ENCODE data around the gene IGSF9. TPM values are rescaled to one million over a fixed set of nuclear protein-coding genes. Genes with fewer than 3 reads are reported as not detected.

IGSF9 gene
- under 0.01 TPM in 1 of 2 replicates, not detected in the other for total RNA-seq

GRCh38 chr1:159945483-159946241 is at the start of gene IGSF9:
Gene IGSF9 (minus strand): TSS chr1:159945613. CDS start chr1:159943454, 2,159 bp downstream.

GRCh38 chr1:159953536-159954515 is 8.4 kb upstream of the IGSF9 start, which contains the start of gene SLAMF9:
Gene SLAMF9 (minus strand): TSS chr1:159954237. CDS start chr1:159954137, 100 bp downstream.

GRCh38 chr1:159924791-159925718 is 20.4 kb downstream of the IGSF9 start, which contains the start of gene TAGLN2:
Gene TAGLN2 (minus strand): TSS chr1:159925507. CDS start chr1:159920509, 4,998 bp downstream.

GRCh38 chr1:159900086-159900680 is 45.2 kb downstream of the IGSF9 start, which contains the start of gene CFAP45:
Gene CFAP45 (minus strand): TSS chr1:159900165. CDS start chr1:159900098, 67 bp downstream.

Other genes starting within 250 kb of the IGSF9 start
- not detected in 2 replicates for gene CRP, start 231.0 kb downstream of the IGSF9 start, total RNA-seq
- 10.5 and 12.0 TPM in 2 replicates for gene DUSP23, start 164.7 kb downstream of the IGSF9 start, total RNA-seq
- gene FCRL6, start 143.3 kb downstream of the IGSF9 start, total RNA-seq = not detected in 2 replicates
- gene SLAMF8, start 118.7 kb downstream of the IGSF9 start, total RNA-seq = not detected in 2 replicates
- gene VSIG8, start 83.0 kb downstream of the IGSF9 start, total RNA-seq = not detected in 2 replicates
- gene CFAP45, start 45.4 kb downstream of the IGSF9 start, total RNA-seq = 0.46 and 0.85 TPM in 2 replicates
- 134 and 204 TPM in 2 replicates for gene TAGLN2, start 20.1 kb downstream of the IGSF9 start, total RNA-seq
- 0.28 and 0.46 TPM in 2 replicates for gene SLAMF9, start 8.6 kb upstream of the IGSF9 start, total RNA-seq
- gene PIGM, start 86.4 kb upstream of the IGSF9 start, total RNA-seq = 3.3 and 3.7 TPM in 2 replicates
- gene KCNJ10, start 124.5 kb upstream of the IGSF9 start, total RNA-seq = under 0.01 TPM in 1 of 2 replicates, not detected in the other
- gene KCNJ9, start 135.9 kb upstream of the IGSF9 start, total RNA-seq = under 0.01 TPM in 2 replicates
- gene IGSF8, start 153.0 kb upstream of the IGSF9 start, total RNA-seq = 23.2 and 32.3 TPM in 2 replicates
- gene ATP1A2, start 170.1 kb upstream of the IGSF9 start, total RNA-seq = 0.65 and 4.1 TPM in 2 replicates
- not detected in 2 replicates for gene ATP1A4, start 206.0 kb upstream of the IGSF9 start, total RNA-seq
- gene CASQ1, start 245.0 kb upstream of the IGSF9 start, total RNA-seq = not detected in 2 replicates

Data from smooth muscle cell of bladder (primary cell).